Activated CD4-positive, alpha-beta T cell treated with anti-CD3 and anti-CD28 coated beads for 24 hours (primary cell): ENCODE data around the gene POU2F2.
"Not testable (repeated sequence)": the region's sequence is repeated elsewhere in the genome, so short reads cannot be mapped to it uniquely, and the experiment has no call there.

Experiments
- DNase-seq, 2 donors: peaks; one replicate each; pipeline ENCODE4 v3.0.0-alpha.2; 2020; ENCODE audit warnings: low read depth in 2 of 2

POU2F2 gene

GRCh38 chr19:42100241-42100640, 32.0 kb downstream of the POU2F2 start:
- not testable (repeated sequence) for DNase-seq

- no peak for DNase-seq
Measured at GRCh38 chr19:42099336-42099925, 32.8 kb downstream of the POU2F2 start.

GRCh38 chr19:42098781-42099180, 33.5 kb downstream of the POU2F2 start:
- no peak for DNase-seq

- DNase-seq: no peak
Measured at GRCh38 chr19:42097461-42097860, 34.8 kb downstream of the POU2F2 start.

GRCh38 chr19:42096255-42096837, 35.9 kb downstream of the POU2F2 start:
- no peak for DNase-seq

GRCh38 chr19:42095814-42096230, 36.4 kb downstream of the POU2F2 start:
- DNase-seq: no peak

GRCh38 chr19:42095142-42095813, 37.0 kb downstream of the POU2F2 start:
- DNase-seq: no peak

GRCh38 chr19:42093926-42094325, 38.3 kb downstream of the POU2F2 start:
- DNase-seq: no peak

- no peak for DNase-seq
Measured at GRCh38 chr19:42093505-42093904, 38.7 kb downstream of the POU2F2 start.

GRCh38 chr19:42092350-42092749, 39.9 kb downstream of the POU2F2 start:
- no peak for DNase-seq

GRCh38 chr19:42091742-42092141, 40.5 kb downstream of the POU2F2 start:
- no peak for DNase-seq

GRCh38 chr19:42091300-42091699, 40.9 kb downstream of the POU2F2 start:
- no peak for DNase-seq

GRCh38 chr19:42090672-42091071, 41.6 kb downstream of the POU2F2 start:
- DNase-seq: no peak

GRCh38 chr19:42089772-42090171, 42.5 kb downstream of the POU2F2 start:
- DNase-seq: no peak

- DNase-seq: no peak
Measured at GRCh38 chr19:42089191-42089750, 43.0 kb downstream of the POU2F2 start.

GRCh38 chr19:42088471-42089190, 43.6 kb downstream of the POU2F2 start:
- DNase-seq: no peak

GRCh38 chr19:42086770-42087550, 45.3 kb downstream of the POU2F2 start:
- DNase-seq: no peak

- DNase-seq: no peak
Measured at GRCh38 chr19:42086188-42086736, 46.0 kb downstream of the POU2F2 start.

- DNase-seq: no peak
Measured at GRCh38 chr19:42083537-42083936, 48.7 kb downstream of the POU2F2 start.

- no peak for DNase-seq
Measured at GRCh38 chr19:42081584-42082203, 50.6 kb downstream of the POU2F2 start.
